T-helper 1 cell treated with Interleukin-12 subunit alpha and Interleukin-12 subunit beta and Interleukin-4 antibody, amounts not matched to agents 30 ng/mL and 1 ng/mL, for 36 hours (primary cell): ENCODE results near the gene C8G. TPM values are rescaled to one million over a fixed set of nuclear protein-coding genes. Genes with fewer than 3 reads are reported as not detected.

Source experiments
- intact Hi-C: fragments of 100-400 bp; cut with micrococcal nuclease; formaldehyde crosslinking; loops from one replicate; pipeline ENCODE4 v1.15.1; 2024
- total RNA-seq: library from RNA; stranded (reverse); gene quantifications from 2 replicates; pipeline ENCODE4 v1.2.3, GENCODE V29; 2022

Gene C8G
- total RNA-seq, 1 donor from 2014 or later, result 4.2 TPM

DNA sequence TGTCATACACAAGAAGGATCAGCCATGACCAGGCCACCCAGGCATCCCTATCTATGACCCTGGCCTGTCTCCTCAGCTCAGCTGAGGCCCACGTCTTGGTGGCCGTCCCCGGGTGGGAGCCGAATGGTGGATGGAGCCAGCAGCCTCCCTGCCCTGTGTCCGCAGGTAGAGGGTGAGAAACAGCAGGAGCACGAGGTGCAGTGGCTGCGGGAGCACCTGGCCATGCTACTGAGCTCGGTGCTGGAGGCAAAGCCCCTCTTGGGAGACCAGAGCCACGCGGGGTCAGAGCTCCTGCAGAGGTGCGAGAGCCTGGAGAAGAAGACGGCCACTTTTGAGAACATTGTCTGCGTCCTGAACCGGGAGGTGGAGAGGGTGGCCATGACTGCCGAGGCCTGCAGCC is 25.0 kb upstream of the C8G start:
- intact Hi-C loops, result no loop called here

DNA sequence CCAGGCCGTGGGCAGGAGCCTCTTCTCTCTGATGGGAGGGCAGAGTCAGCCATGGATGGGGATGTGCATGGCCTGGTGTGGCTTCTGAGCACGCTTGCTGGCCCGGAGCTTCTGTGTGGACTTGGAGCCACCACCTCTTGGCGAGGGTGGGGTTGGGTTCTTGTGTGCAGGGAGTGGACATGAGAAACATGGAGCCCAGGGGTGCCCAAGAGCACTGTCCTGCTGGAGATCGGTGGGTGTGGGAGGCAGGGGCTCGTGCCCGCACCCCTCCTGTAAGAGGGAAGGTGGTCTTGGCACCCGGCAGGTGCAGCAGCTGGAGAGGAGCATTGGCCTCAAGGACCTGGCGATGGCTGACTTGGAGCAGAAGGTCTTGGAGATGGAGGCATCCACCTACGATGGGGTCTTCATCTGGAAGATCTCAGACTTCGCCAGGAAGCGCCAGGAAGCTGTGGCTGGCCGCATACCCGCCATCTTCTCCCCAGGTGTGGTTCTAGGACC is 24.3 kb upstream of the C8G start:
- intact Hi-C loops, result no loop called here

- intact Hi-C loops, result no loop called here
These were observed 23.7 kb upstream of the C8G start for GRCh38 chr9:136921307-136921706.

DNA sequence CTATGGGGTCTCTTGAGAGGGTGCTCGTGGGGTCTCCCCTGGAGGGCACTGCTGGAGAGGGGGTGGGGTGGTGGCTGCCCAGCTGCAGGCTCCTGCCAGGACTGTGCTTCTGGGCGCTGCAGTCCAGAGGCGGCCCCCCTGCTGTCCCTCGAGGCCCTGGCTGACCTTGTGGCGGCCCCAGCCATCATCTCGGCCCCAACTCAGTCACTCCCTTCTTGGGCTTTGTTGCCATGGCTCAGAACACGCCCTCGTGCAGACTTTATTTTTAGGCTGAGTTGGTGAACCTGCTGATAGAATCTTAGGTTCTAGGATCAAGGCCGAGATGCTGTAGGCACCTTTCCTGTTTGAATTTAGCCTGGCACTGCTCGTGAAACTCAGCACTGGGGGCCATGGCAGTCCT is 23.3 kb upstream of the C8G start:
- intact Hi-C loops, result no loop called here

DNA sequence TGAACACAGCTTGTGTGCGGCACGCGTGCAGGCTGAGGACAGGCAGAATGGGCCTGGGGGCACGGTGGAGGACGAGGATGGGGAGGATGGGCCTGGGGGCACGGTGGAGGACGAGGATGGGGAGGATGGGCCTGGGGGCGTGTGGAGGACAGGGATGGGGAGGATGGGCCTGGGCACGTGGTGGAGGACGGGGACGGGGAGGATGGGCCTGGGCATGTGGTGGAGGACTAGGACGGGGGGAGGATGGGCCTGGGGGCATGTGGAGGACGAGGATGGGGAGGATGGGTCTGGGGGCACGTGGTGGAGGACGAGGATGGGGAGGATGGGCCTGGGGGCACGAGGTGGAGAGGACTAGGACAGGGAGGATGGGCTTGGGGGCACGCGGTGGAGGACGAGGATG is 22.5 kb upstream of the C8G start:
- intact Hi-C loops, result no loop called here

GRCh38 chr9:136923881-136924280 is 21.2 kb upstream of the C8G start:
- intact Hi-C loops, result no loop called here

GRCh38 chr9:136925414-136926153 is 19.5 kb upstream of the C8G start:
- intact Hi-C loops, result no loop called here

GRCh38 chr9:136926154-136926704 is 18.8 kb upstream of the C8G start:
- intact Hi-C loops, result no loop called here

DNA sequence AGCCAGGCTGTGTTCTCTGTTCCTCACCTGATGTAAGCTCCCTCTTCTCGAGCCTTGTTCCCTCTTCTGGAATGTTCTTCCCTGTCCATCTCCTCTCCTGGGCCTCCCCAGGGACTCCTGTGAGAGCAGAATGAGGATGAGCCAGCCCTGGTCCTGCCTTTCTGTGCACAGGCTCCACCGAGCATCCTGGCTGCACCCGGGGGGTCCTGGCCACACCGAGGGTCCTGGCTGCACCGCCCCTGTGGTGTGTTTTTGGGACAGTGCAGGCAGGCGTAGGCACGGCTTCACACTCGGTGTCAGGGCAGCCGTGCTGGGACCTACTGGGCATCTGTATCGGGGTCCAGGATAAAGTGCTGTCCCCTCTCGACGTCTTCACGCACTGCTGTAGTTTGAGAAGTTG is 18.3 kb upstream of the C8G start:
- intact Hi-C loops, result no loop called here

- intact Hi-C loops, result no loop called here
These were observed 17.4 kb upstream of the C8G start for GRCh38 chr9:136927343-136928271.

- intact Hi-C loops, result no loop called here
These were observed 16.5 kb upstream of the C8G start for GRCh38 chr9:136928591-136928990.

- intact Hi-C loops, result loop anchor here (1.0 kb wide), 1 partner anchor 28 kb away; no protein-coding TSS in a partner anchor
These were observed 15.0 kb upstream of the C8G start for GRCh38 chr9:136930014-136930413.

GRCh38 chr9:136931611-136932130 is 13.4 kb upstream of the C8G start:
- intact Hi-C loops, result no loop called here

GRCh38 chr9:136934277-136934676 is 10.8 kb upstream of the C8G start:
- intact Hi-C loops, result no loop called here

DNA sequence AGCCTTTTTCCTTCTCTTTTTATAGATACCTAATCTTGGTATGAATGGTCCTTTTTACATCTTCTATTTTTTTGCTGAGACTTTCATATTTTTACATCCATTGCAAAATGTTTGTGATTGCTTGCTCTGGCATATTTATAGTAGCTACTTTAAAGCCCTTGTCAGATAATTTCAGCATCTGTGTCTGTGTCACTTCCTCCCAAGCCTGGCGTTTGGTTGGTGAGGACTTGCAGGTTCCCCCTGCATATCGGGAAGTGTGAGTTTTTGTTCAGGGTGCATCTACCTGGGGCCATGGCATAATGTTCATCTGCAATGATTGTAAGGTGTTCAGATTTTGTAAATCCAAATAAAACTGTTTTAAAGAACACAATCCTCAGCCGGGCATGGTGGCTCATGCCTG is 9.4 kb upstream of the C8G start:
- intact Hi-C loops, result no loop called here

- intact Hi-C loops, result no loop called here
These were observed 8.3 kb upstream of the C8G start for GRCh38 chr9:136936645-136937170.

DNA sequence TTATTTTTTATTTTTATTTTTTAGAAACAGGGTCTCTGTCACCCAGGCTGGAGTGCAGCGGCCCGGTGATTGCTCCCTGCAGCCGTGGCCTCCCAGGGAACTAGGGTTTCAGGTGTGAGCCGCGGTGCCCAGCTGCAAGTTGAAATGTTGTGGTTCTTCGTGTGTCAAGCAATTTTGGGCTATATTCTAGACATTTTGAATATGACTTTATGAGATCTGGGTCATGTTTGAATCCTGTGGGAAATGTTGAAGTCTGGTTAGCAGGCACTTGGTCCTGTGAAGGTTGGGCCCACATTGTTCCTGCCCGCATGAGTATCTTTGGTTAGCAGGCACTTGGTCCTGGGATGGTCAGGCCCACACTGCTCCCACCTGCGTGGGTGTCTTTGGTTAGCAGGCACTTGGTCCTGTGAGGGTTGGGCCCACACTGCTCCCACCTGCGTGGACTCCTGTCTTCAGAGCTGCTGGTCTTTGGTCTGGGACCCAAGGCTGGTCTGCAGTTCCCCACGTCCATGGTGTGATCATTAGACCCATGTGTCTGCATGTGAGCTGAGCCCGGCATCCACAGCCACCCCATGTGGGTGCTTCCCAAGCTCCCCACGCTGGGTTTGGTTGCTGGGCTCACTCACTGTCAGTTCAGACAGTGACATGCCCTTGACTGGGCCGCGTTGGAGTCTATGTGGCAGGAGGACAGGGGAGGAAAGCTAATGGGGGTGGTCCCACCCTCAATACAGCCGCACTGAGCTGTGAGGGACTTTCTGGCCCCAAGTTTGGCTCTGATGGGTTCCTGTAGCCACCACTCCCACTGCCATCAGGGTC is 7.6 kb upstream of the C8G start:
- intact Hi-C loops, result no loop called here

DNA sequence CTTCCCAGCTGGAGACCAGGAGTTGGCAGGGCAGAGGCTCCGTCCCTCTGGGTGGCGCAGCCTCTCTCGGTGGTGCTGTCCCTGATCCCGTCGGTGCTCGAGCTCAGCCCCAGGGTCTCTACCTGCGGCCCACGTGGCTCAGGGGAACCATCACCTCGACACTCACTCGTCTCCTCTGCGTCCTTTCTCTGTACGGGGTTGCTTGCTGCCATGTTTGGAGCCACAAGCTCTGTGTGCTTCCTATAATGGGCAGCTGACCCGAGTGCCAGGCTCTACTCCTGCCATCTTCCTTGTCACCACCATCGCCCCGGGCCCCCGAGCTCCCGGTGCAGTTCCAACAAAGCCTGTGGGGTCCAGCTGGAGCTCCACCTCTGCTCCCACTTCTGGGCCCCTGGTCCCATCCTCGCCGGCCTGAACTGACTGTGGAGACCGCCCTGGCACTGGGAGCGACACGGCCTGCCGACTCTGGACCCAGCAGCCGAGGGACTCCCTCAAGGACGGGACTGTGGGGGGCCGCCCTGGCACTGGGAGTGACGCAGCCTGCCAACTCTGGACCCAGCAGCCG is 5.5 kb upstream of the C8G start:
- intact Hi-C loops, result no loop called here

- intact Hi-C loops, result no loop called here
These were observed 5.0 kb upstream of the C8G start for GRCh38 chr9:136939996-136940525.
